OCI-LY1 (cell line): ENCODE data around the gene LMO2.

Experiments used
- H2AFZ ChIP-seq: fragments of 200-600 bp; sonication (generic), shearing (Covaris generic); 2 replicates; pipeline ENCODE4 v1.6.0; 2014; ENCODE audit warnings: antibody characterized with exemption, mild to moderate bottlenecking, low read length
- H3F3A ChIP-seq: fragments of 200-600 bp; sonication (generic), shearing (Covaris generic); 2 replicates; pipeline ENCODE4 v1.6.0; 2014; ENCODE audit warnings: mild to moderate bottlenecking, antibody characterized with exemption, low read length, moderate library complexity; ENCODE audit not compliant: insufficient read depth
- H3K27ac ChIP-seq: fragments of 200-600 bp; sonication (generic); 2 replicates; pipeline ENCODE4 v1.5.1; 2014; ENCODE audit warnings: low read length, mixed run types, mild to moderate bottlenecking, low read depth; ENCODE audit not compliant: poor library complexity, severe bottlenecking
- H3K27me3 ChIP-seq: fragments of 200-600 bp; sonication (generic); 2 replicates; pipeline ENCODE4 v1.6.0; 2014; ENCODE audit warnings: antibody characterized with exemption, mild to moderate bottlenecking, low read length, moderate library complexity; ENCODE audit not compliant: insufficient read depth
- H3K36me3 ChIP-seq: fragments of 200-600 bp; sonication (generic); 2 replicates; pipeline ENCODE4 v1.6.1; 2014; ENCODE audit warnings: mild to moderate bottlenecking, antibody characterized with exemption, low read length, moderate library complexity, mixed read lengths; ENCODE audit not compliant: insufficient read depth
- H3K4me1 ChIP-seq: fragments of 200-600 bp; sonication (generic); 2 replicates; pipeline ENCODE4 v1.5.1; 2014; ENCODE audit warnings: mild to moderate bottlenecking, low read length, moderate library complexity; ENCODE audit not compliant: insufficient read depth, severe bottlenecking
- H3K4me2 ChIP-seq: fragments of 200-600 bp; sonication (generic), shearing (Covaris generic); 2 replicates; pipeline ENCODE4 v1.6.1; 2014; ENCODE audit warnings: low read length
- H3K4me3 ChIP-seq: fragments of 200-600 bp; sonication (generic); 2 replicates; pipeline ENCODE4 v1.5.1; 2014; ENCODE audit warnings: low read length, low read depth, mild to moderate bottlenecking, mixed read lengths; ENCODE audit not compliant: poor library complexity, severe bottlenecking
- H3K79me2 ChIP-seq: fragments of 200-600 bp; shearing (Covaris generic); 2 replicates; pipeline ENCODE4 v1.6.1; 2016; ENCODE audit warnings: mixed run types, low read length, mixed read lengths; ENCODE audit not compliant: insufficient read depth
- H3K9ac ChIP-seq: fragments of 200-600 bp; sonication (generic), shearing (Covaris generic); 2 replicates; pipeline ENCODE4 v1.6.1; 2014; ENCODE audit warnings: mild to moderate bottlenecking, low read length, mixed read lengths
- H3K9me2 ChIP-seq: fragments of 200-600 bp; sonication (generic), shearing (Covaris generic); 2 replicates; pipeline ENCODE4 v1.6.1; 2014; ENCODE audit warnings: low read depth, mild to moderate bottlenecking, low read length, mixed read lengths
- H3K9me3 ChIP-seq: fragments of 200-600 bp; shearing (Covaris generic); 2 replicates; pipeline ENCODE4 v1.6.1; 2014; ENCODE audit warnings: low read length, mixed read lengths
- H4K20me1 ChIP-seq: fragments of 200-600 bp; sonication (generic), shearing (Covaris generic); 2 replicates; pipeline ENCODE4 v1.6.0; 2016; ENCODE audit warnings: mild to moderate bottlenecking, low read length; ENCODE audit not compliant: insufficient read depth
- EZH2 ChIP-seq: fragments of 200-600 bp; sonication (generic), shearing (Covaris generic); IDR thresholded peaks from 2 replicates; pipeline ENCODE4 v1.8.0; 2017; ENCODE audit warnings: borderline replicate concordance, mixed run types, mild to moderate bottlenecking, antibody characterized with exemption, low read length, moderate library complexity, mixed read lengths
- TF ChIP-seq, protein P1 (sequence below): fragments of 200-600 bp; sonication (generic), shearing (Covaris generic); IDR thresholded peaks from 2 replicates; pipeline ENCODE4 v1.5.1; 2017; ENCODE audit warnings: mild to moderate bottlenecking, antibody characterized with exemption, low read length, moderate library complexity, mixed read lengths

LMO2 gene

DNA sequence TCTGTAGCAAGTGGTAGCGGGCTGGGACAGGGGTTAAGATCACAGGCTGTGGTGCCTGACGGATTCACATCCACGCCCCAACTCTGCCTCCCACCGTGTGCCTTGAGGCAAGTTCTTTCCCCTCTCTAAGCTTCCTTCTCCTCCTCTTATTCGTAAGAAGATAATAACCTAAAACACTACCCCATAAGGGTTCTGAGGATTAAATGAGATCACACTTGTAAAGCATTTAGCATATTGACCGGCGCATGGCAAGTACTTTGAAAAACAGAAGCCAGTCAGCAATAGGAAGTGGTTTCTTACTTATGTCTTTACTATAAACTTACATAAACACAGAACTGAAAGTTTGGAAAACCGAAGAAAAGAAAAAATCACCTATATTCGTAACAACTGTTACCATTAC, 15.5 kb upstream of the LMO2 start:
- no peaks in the 10 kb centered on the region for H3K9me3 ChIP-seq
- no peaks in the 10 kb centered on the region for H3K4me1 ChIP-seq
- no peak overlapping the region for H3K4me3 ChIP-seq
- H3F3A ChIP-seq, result no peaks in the 10 kb centered on the region
- 0 out of 2 replicates have a peak, but pooled peaks cover 3% of the 10 kb centered on the region for H3K27me3 ChIP-seq
- H3K27ac ChIP-seq, result no peak overlapping the region
- H3K9me2 ChIP-seq, result no peaks in the 10 kb centered on the region
- no peaks in the 10 kb centered on the region for H4K20me1 ChIP-seq
- H3K79me2 ChIP-seq, result no peaks in the 10 kb centered on the region
- no peak overlapping the region for H3K4me2 ChIP-seq
- no peak for TF ChIP-seq EZH2
- TF ChIP-seq, protein P1, sequence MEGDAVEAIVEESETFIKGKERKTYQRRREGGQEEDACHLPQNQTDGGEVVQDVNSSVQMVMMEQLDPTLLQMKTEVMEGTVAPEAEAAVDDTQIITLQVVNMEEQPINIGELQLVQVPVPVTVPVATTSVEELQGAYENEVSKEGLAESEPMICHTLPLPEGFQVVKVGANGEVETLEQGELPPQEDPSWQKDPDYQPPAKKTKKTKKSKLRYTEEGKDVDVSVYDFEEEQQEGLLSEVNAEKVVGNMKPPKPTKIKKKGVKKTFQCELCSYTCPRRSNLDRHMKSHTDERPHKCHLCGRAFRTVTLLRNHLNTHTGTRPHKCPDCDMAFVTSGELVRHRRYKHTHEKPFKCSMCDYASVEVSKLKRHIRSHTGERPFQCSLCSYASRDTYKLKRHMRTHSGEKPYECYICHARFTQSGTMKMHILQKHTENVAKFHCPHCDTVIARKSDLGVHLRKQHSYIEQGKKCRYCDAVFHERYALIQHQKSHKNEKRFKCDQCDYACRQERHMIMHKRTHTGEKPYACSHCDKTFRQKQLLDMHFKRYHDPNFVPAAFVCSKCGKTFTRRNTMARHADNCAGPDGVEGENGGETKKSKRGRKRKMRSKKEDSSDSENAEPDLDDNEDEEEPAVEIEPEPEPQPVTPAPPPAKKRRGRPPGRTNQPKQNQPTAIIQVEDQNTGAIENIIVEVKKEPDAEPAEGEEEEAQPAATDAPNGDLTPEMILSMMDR, result no peak
- no peaks in the 10 kb centered on the region for H3K36me3 ChIP-seq
- H3K9ac ChIP-seq, result no peak overlapping the region
- no peak overlapping the region for H2AFZ ChIP-seq

DNA sequence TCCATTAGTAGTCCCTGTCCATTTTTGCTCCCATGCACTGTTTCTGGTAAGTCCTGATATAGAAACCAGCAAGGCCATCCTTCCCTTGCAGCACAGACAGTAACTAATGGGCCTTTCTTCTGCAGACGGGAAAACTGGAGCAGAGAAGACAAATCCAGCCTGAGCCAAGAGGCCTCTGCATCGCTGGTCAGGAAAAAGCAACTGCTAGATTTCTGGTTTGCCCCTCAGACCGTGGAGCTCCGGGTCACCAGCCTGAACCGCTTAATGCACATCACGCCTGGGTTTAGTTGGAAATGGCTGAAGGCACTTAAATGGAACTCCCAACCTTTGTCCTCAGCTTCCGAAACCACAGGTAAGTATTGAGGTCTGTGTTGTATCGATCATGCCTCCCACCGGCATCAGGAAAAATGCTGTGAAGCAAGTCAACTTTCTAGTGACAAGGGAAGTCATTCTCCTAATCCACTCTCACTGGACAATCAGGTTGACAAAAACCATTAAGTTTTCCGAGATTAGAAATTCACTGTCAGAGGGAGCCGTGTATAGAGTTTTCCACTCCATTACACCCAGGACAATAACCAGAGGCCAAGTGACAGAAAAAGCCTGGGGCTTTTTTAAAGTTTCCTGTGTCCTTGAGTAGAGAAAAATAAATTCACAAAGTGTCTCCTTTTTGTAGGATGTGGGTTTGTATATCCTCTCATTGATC, 14.8 kb upstream of the LMO2 start:
- Histone ChIP-seq H3F3A (no peaks in the 10 kb centered on the region), H4K20me1 (no peaks in the 10 kb centered on the region), H3K27ac (no peak overlapping the region), H3K4me2 (no peak overlapping the region), H3K9ac (no peak overlapping the region), H3K9me3 (no peaks in the 10 kb centered on the region), H2AFZ (no peak overlapping the region), H3K4me3 (no peak overlapping the region), H3K79me2 (no peaks in the 10 kb centered on the region), H3K4me1 (no peaks in the 10 kb centered on the region), H3K27me3 (0 out of 2 replicates have a peak, but pooled peaks cover 3% of the 10 kb centered on the region), H3K36me3 (no peaks in the 10 kb centered on the region), H3K9me2 (no peaks in the 10 kb centered on the region)
- TF ChIP-seq, protein P1, result no peak
- no peak for TF ChIP-seq EZH2

- Histone ChIP-seq H3K4me1 (no peaks in the 10 kb centered on the region), H3K27ac (no peak overlapping the region), H3K36me3 (no peaks in the 10 kb centered on the region), H3F3A (no peaks in the 10 kb centered on the region), H3K4me2 (no peak overlapping the region), H3K9me3 (no peaks in the 10 kb centered on the region), H3K9ac (no peak overlapping the region), H4K20me1 (no peaks in the 10 kb centered on the region), H3K9me2 (no peaks in the 10 kb centered on the region), H2AFZ (no peak overlapping the region), H3K27me3 (0 out of 2 replicates have a peak, but pooled peaks cover 3% of the 10 kb centered on the region), H3K4me3 (no peak overlapping the region), H3K79me2 (no peaks in the 10 kb centered on the region)
- TF ChIP-seq, protein P1, result no peak
Observed at GRCh38 chr11:33904102-33904501, 12.2 kb upstream of the LMO2 start.
